HEK293 (cell line): ENCODE results near the gene DUSP21.

Experiments used
- CTCF ChIP-seq: fragments of 450-650 bp; formaldehyde crosslinking; IDR thresholded peaks from 2 replicates; pipeline ENCODE4 v1.5.1; 2016; ENCODE audit warnings: missing biosample characterization, missing genetic modification characterization
- HOXC10 ChIP-seq: sonication (generic); formaldehyde crosslinking; IDR thresholded peaks from 2 replicates; pipeline ENCODE4 v1.8.1; 2023; ENCODE audit warnings: mild to moderate bottlenecking, missing genetic modification reagents
- ZNF24 ChIP-seq: fragments of 450-650 bp; formaldehyde crosslinking; IDR thresholded peaks from 2 replicates; pipeline ENCODE4 v1.5.1; 2016; ENCODE audit warnings: missing biosample characterization, missing genetic modification characterization
- ZNF274 ChIP-seq, 2 experiments: fragments of 200-500 bp in 1 of 2; fragments of 450-650 bp in 1 of 2; sonication (Bioruptor generic) in 1 of 2; formaldehyde crosslinking in 1 of 2; IDR thresholded peaks; 2 replicates each; pipeline versions ENCODE4 v1.5.1 to v1.6.1; 2014 to 2016; ENCODE audit warnings: borderline replicate concordance in 1 of 2, inconsistent platforms in 1 of 2, low read length in 1 of 2, missing biosample characterization in 1 of 2, missing genetic modification characterization in 1 of 2
- ZNF292 ChIP-seq: fragments of 450-650 bp; formaldehyde crosslinking; IDR thresholded peaks from 2 replicates; pipeline ENCODE4 v1.5.1; 2016; ENCODE audit warnings: low read depth, missing biosample characterization, missing genetic modification characterization, borderline replicate concordance
- ZNF302 ChIP-seq: fragments of 450-650 bp; formaldehyde crosslinking; IDR thresholded peaks from 2 replicates; pipeline ENCODE4 v1.5.1; 2016; ENCODE audit warnings: missing biosample characterization, missing genetic modification characterization, low read depth
- ZNF404 ChIP-seq: fragments of 450-650 bp; formaldehyde crosslinking; IDR thresholded peaks from 2 replicates; pipeline ENCODE4 v1.5.1; 2017; ENCODE audit warnings: missing biosample characterization, missing genetic modification characterization
- ZNF449 ChIP-seq: fragments of 450-650 bp; formaldehyde crosslinking; IDR thresholded peaks from 2 replicates; pipeline ENCODE4 v1.5.1; 2017; ENCODE audit warnings: missing biosample characterization, mild to moderate bottlenecking, missing genetic modification characterization, moderate library complexity
- ZNF792 ChIP-seq: fragments of 450-650 bp; formaldehyde crosslinking; IDR thresholded peaks from 2 replicates; pipeline ENCODE4 v1.5.1; 2016; ENCODE audit warnings: missing biosample characterization, missing genetic modification characterization
- TF ChIP-seq, protein P1 (sequence below): fragments of 450-650 bp; formaldehyde crosslinking; IDR thresholded peaks from 2 replicates; pipeline ENCODE4 v1.5.1; 2016; ENCODE audit warnings: missing biosample characterization, missing genetic modification characterization
- TF ChIP-seq, protein P2 (sequence below): fragments of 450-650 bp; formaldehyde crosslinking; IDR thresholded peaks from 2 replicates; pipeline ENCODE4 v1.5.1; 2016; ENCODE audit warnings: missing biosample characterization, missing genetic modification characterization

GRCh38 chrX:44875185-44875489, 31.3 kb downstream of the DUSP21 start:
- TF ChIP-seq CTCF (tag by site-specific recombination) (no peak), ZNF449 (tag by site-specific recombination) (no peak), ZNF792 (tag by site-specific recombination) (no peak), ZNF404 (tag by site-specific recombination) (no peak), HOXC10 (CRISPR knock-in tag) (no peak), ZNF302 (no peak), ZNF274 (IDR thresholded peaks at IDR 0.05; ENCODE audit: low read length) (no peak), ZNF274 (tag by site-specific recombination; IDR thresholded peaks at IDR 0.05; ENCODE audit: borderline replicate concordance) (no peak), ZNF292 (tag by site-specific recombination) (no peak), ZNF24 (tag by site-specific recombination) (no peak)
- TF ChIP-seq, protein P1, sequence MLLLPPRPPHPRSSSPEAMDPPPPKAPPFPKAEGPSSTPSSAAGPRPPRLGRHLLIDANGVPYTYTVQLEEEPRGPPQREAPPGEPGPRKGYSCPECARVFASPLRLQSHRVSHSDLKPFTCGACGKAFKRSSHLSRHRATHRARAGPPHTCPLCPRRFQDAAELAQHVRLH (tag by site-specific recombination) = no peak
- TF ChIP-seq, protein P2, sequence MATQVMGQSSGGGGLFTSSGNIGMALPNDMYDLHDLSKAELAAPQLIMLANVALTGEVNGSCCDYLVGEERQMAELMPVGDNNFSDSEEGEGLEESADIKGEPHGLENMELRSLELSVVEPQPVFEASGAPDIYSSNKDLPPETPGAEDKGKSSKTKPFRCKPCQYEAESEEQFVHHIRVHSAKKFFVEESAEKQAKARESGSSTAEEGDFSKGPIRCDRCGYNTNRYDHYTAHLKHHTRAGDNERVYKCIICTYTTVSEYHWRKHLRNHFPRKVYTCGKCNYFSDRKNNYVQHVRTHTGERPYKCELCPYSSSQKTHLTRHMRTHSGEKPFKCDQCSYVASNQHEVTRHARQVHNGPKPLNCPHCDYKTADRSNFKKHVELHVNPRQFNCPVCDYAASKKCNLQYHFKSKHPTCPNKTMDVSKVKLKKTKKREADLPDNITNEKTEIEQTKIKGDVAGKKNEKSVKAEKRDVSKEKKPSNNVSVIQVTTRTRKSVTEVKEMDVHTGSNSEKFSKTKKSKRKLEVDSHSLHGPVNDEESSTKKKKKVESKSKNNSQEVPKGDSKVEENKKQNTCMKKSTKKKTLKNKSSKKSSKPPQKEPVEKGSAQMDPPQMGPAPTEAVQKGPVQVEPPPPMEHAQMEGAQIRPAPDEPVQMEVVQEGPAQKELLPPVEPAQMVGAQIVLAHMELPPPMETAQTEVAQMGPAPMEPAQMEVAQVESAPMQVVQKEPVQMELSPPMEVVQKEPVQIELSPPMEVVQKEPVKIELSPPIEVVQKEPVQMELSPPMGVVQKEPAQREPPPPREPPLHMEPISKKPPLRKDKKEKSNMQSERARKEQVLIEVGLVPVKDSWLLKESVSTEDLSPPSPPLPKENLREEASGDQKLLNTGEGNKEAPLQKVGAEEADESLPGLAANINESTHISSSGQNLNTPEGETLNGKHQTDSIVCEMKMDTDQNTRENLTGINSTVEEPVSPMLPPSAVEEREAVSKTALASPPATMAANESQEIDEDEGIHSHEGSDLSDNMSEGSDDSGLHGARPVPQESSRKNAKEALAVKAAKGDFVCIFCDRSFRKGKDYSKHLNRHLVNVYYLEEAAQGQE = no peak
